GM12878 (cell line): ENCODE results near the gene MUTYH. TPM values are rescaled to one million over a fixed set of nuclear protein-coding genes. Genes with fewer than 3 reads are reported as not detected.

Experiments used
- CHD1 ChIP-seq: IDR thresholded peaks from 2 replicates; pipeline ENCODE4 v1.6.1; 2012; ENCODE audit warnings: low read depth, low read length, improper control_type of control experiment
- CTCF ChIP-seq, 3 experiments: IDR thresholded peaks in 2 of 3; conservative IDR thresholded peaks in 1 of 3; 2 replicates each; pipeline ENCODE4 v1.5.1; 2011; ENCODE audit warnings: low read depth in 3 of 3, low read length in 3 of 3, mild to moderate bottlenecking in 3 of 3, control low read depth in 2 of 3, moderate library complexity in 2 of 3, inconsistent platforms in 1 of 3, mixed read lengths in 1 of 3; ENCODE audit not compliant: control insufficient read depth in 2 of 3, insufficient read depth in 1 of 3; ENCODE audit errors: extremely low read depth in 1 of 3
- DPF2 ChIP-seq: fragments of 450-650 bp; IDR thresholded peaks from 2 replicates; pipeline ENCODE4 v1.6.1; 2017; ENCODE audit warnings: mild to moderate bottlenecking
- ESRRA ChIP-seq: IDR thresholded peaks from 2 replicates; pipeline ENCODE4 v1.6.1; 2012; ENCODE audit warnings: mild to moderate bottlenecking, low read length, improper control_type of control experiment
- GATAD2B ChIP-seq: fragments of 450-650 bp; conservative IDR thresholded peaks from 2 replicates; pipeline ENCODE4 v1.6.1; 2017; ENCODE audit warnings: low read depth, mild to moderate bottlenecking, moderate library complexity
- IKZF1 ChIP-seq: fragments of 450-650 bp; conservative IDR thresholded peaks from 2 replicates; pipeline ENCODE4 v1.6.1; 2017; ENCODE audit warnings: antibody characterized with exemption, mild to moderate bottlenecking
- PAX5 ChIP-seq: IDR thresholded peaks from 2 replicates; pipeline ENCODE4 v1.6.1; 2011; ENCODE audit warnings: low read depth, low read length, borderline replicate concordance
- PML ChIP-seq: IDR thresholded peaks from 2 replicates; pipeline ENCODE4 v1.6.1; 2012; ENCODE audit warnings: low read length, inconsistent platforms
- POLR2AphosphoS2 ChIP-seq: IDR thresholded peaks from 2 replicates; pipeline ENCODE4 v1.6.1; 2011; ENCODE audit warnings: low read depth, mild to moderate bottlenecking, low read length, improper control_type of control experiment, moderate library complexity
- RAD21 ChIP-seq: IDR thresholded peaks from 2 replicates; pipeline ENCODE4 v1.6.1; 2011; ENCODE audit warnings: mild to moderate bottlenecking, low read depth, low read length, moderate library complexity; ENCODE audit not compliant: insufficient read depth
- RCOR1 ChIP-seq: conservative IDR thresholded peaks from 2 replicates; pipeline ENCODE4 v1.6.1; 2012; ENCODE audit warnings: low read depth, low read length, improper control_type of control experiment
- SIN3A ChIP-seq: IDR thresholded peaks from 2 replicates; pipeline ENCODE4 v1.6.1; 2012; ENCODE audit warnings: low read depth, low read length, improper control_type of control experiment
- SIX5 ChIP-seq: IDR thresholded peaks from 2 replicates; pipeline ENCODE4 v1.6.1; 2011; ENCODE audit warnings: mild to moderate bottlenecking, low read depth, low read length, moderate library complexity; ENCODE audit not compliant: severe bottlenecking
- SMAD1 ChIP-seq: fragments of 450-650 bp; IDR thresholded peaks from 2 replicates; pipeline ENCODE4 v1.6.1; 2018; ENCODE audit warnings: mild to moderate bottlenecking, low read depth; ENCODE audit not compliant: partially characterized antibody
- TARDBP ChIP-seq: IDR thresholded peaks from 2 replicates; pipeline ENCODE4 v1.6.1; 2016; ENCODE audit warnings: borderline replicate concordance
- TCF12 ChIP-seq: IDR thresholded peaks from 2 replicates; pipeline ENCODE4 v1.6.1; 2011; ENCODE audit warnings: low read depth, mild to moderate bottlenecking, low read length
- TCF7 ChIP-seq: IDR thresholded peaks from 2 replicates; pipeline ENCODE4 v1.6.1; 2014; ENCODE audit warnings: antibody characterized with exemption, borderline replicate concordance
- YBX1 ChIP-seq: fragments of 450-650 bp; IDR thresholded peaks from 2 replicates; pipeline ENCODE4 v1.6.1; 2016; ENCODE audit warnings: antibody characterized with exemption
- polyA plus RNA-seq, 11 experiments: library from polyadenylated mRNA; depleted of rRNA in 4 of 11; unstranded in 6 of 11; stranded (reverse) in 5 of 11; fragments of >200 nt; fragmentation: Nextera tagmentation in 4 of 11; fragmentation: Illumina TruSeq in 1 of 11; extraction: Ambion mirVana in 4 of 11; extraction: Trizol in 1 of 11; gene quantifications; 1 replicate in 1 of 11; 2 replicates in 10 of 11; pipeline versions ENCODE4 v1.2.1 to v1.2.3, GENCODE V29; 2011 to 2016; ENCODE audit warnings: inconsistent platforms in 2 of 11, missing spikeins in 2 of 11, low read depth in 1 of 11
- total RNA-seq, 4 experiments: library from RNA; depleted of rRNA in 3 of 4; stranded (reverse); fragments of >200 nt in 3 of 4; fragmentation: Illumina TruSeq in 1 of 4; extraction: Trizol in 1 of 4; gene quantifications; 2 replicates each; pipeline versions ENCODE4 v1.2.1 to v1.2.3, GENCODE V29; 2013 to 2021
- TF ChIP-seq, protein P1 (sequence below): fragments of 450-650 bp; IDR thresholded peaks from 2 replicates; pipeline ENCODE4 v1.6.1; 2017; ENCODE audit warnings: mild to moderate bottlenecking, moderate library complexity
- TF ChIP-seq, protein P2 (sequence below): IDR thresholded peaks from 2 replicates; pipeline ENCODE4 v1.6.1; 2011; ENCODE audit warnings: borderline replicate concordance, low read depth, mild to moderate bottlenecking, moderate library complexity, mixed read lengths, low read length; ENCODE audit not compliant: insufficient read depth; ENCODE audit errors: extremely low read length
- TF ChIP-seq, protein P3 (sequence below): fragments of 450-650 bp; conservative IDR thresholded peaks from 2 replicates; pipeline ENCODE4 v1.6.1; 2017; ENCODE audit warnings: mild to moderate bottlenecking, moderate library complexity

Gene MUTYH
- total and polyA plus RNA-seq, 10 of the 15 experiments (the other 5 are each of a cell fraction or from before 2014, with no cell fraction given) = 2.5 to 42.0 (median 30.0) TPM

- TF ChIP-seq PML (peak; percentile 81; the same call in 1 of the 2 replicates), CHD1 (no peak), DPF2 (peak; percentile 75), IKZF1 (peak; percentile 97), TARDBP (0 out of 2 replicates have a peak, but pooled peaks have one; percentile 22), YBX1 (no peak), POLR2AphosphoS2 (peak; percentile 51; the same call in 1 of the 2 replicates), TCF12 (no peak), CTCF (IDR thresholded peaks at IDR 0.05 in 2 of 3, conservative IDR thresholded peaks at IDR 0.05 in 1 of 3; ENCODE audit: control insufficient read depth in 2 of 3, extremely low read depth in 1 of 3, insufficient read depth in 1 of 3, low read depth in 3 of 3, low read length in 3 of 3) (no peak), GATAD2B (peak; percentile 74), SMAD1 (peak; percentile 72), TCF7 (no peak), SIX5 (peak; percentile 91), SIN3A (peak; percentile 47; the same call in 1 of the 2 replicates), ESRRA (no peak), RAD21 (no peak), PAX5 (peak; percentile 9; the same call in 1 of the 2 replicates), RCOR1 (peak; percentile 88; the same call in 1 of the 2 replicates)
- TF ChIP-seq, protein P1, sequence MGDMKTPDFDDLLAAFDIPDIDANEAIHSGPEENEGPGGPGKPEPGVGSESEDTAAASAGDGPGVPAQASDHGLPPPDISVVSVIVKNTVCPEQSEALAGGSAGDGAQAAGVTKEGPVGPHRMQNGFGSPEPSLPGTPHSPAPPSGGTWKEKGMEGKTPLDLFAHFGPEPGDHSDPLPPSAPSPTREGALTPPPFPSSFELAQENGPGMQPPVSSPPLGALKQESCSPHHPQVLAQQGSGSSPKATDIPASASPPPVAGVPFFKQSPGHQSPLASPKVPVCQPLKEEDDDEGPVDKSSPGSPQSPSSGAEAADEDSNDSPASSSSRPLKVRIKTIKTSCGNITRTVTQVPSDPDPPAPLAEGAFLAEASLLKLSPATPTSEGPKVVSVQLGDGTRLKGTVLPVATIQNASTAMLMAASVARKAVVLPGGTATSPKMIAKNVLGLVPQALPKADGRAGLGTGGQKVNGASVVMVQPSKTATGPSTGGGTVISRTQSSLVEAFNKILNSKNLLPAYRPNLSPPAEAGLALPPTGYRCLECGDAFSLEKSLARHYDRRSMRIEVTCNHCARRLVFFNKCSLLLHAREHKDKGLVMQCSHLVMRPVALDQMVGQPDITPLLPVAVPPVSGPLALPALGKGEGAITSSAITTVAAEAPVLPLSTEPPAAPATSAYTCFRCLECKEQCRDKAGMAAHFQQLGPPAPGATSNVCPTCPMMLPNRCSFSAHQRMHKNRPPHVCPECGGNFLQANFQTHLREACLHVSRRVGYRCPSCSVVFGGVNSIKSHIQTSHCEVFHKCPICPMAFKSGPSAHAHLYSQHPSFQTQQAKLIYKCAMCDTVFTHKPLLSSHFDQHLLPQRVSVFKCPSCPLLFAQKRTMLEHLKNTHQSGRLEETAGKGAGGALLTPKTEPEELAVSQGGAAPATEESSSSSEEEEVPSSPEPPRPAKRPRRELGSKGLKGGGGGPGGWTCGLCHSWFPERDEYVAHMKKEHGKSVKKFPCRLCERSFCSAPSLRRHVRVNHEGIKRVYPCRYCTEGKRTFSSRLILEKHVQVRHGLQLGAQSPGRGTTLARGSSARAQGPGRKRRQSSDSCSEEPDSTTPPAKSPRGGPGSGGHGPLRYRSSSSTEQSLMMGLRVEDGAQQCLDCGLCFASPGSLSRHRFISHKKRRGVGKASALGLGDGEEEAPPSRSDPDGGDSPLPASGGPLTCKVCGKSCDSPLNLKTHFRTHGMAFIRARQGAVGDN = 0 out of 2 replicates have a peak, but pooled peaks have one; percentile 42
- TF ChIP-seq, protein P2, sequence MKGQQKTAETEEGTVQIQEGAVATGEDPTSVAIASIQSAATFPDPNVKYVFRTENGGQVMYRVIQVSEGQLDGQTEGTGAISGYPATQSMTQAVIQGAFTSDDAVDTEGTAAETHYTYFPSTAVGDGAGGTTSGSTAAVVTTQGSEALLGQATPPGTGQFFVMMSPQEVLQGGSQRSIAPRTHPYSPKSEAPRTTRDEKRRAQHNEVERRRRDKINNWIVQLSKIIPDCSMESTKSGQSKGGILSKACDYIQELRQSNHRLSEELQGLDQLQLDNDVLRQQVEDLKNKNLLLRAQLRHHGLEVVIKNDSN = no peak
- TF ChIP-seq, protein P3, sequence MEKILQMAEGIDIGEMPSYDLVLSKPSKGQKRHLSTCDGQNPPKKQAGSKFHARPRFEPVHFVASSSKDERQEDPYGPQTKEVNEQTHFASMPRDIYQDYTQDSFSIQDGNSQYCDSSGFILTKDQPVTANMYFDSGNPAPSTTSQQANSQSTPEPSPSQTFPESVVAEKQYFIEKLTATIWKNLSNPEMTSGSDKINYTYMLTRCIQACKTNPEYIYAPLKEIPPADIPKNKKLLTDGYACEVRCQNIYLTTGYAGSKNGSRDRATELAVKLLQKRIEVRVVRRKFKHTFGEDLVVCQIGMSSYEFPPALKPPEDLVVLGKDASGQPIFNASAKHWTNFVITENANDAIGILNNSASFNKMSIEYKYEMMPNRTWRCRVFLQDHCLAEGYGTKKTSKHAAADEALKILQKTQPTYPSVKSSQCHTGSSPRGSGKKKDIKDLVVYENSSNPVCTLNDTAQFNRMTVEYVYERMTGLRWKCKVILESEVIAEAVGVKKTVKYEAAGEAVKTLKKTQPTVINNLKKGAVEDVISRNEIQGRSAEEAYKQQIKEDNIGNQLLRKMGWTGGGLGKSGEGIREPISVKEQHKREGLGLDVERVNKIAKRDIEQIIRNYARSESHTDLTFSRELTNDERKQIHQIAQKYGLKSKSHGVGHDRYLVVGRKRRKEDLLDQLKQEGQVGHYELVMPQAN = peak; percentile 80
Measured at GRCh38 chr1:45339789-45340558, at the start of gene MUTYH, which contains the start of gene TOE1 (continued).
